Dermis blood vessel endothelial cell (primary cell): Measurements from ENCODE around the gene PACC1. TPM values are rescaled to one million over a fixed set of nuclear protein-coding genes. Genes with fewer than 3 reads are reported as not detected.
"Not testable (repeated sequence)": the region's sequence is repeated elsewhere in the genome, so short reads cannot be mapped to it uniquely, and the experiment has no call there.

ENCODE experiments used
- DNase-seq: peaks from one replicate; pipeline ENCODE4 v3.0.0; 2010
- total RNA-seq: library from RNA; depleted of rRNA; stranded (reverse); fragments of >200 nt; gene quantifications from 2 replicates; pipeline ENCODE4 v1.2.3, GENCODE V29; 2014

The PACC1 gene
- total RNA-seq, 1 donor from 2014 or later = 10.6 TPM

DNA sequence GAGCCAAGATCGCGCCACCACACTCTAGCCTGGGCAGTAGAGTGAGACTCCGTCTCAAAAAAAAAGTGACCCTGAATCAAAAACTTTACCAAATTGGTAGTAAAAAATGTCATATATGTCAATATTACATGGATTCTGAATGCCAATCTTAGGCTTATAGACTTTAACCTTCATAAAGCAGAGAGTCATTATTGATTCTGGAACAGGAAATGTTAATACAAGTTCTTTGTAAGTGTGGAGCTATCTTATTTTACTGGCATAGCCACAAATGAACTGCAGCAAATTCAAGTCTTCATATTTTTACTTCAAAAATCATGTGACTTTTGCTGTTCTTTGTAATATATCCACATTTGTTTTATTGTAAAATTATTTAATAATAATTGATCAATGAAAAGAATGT, 88.1 kb downstream of the PACC1 start:
- no peak for DNase-seq

- DNase-seq = no peak
Observed at GRCh38 chr1:212323066-212323465, 91.6 kb downstream of the PACC1 start.

DNA sequence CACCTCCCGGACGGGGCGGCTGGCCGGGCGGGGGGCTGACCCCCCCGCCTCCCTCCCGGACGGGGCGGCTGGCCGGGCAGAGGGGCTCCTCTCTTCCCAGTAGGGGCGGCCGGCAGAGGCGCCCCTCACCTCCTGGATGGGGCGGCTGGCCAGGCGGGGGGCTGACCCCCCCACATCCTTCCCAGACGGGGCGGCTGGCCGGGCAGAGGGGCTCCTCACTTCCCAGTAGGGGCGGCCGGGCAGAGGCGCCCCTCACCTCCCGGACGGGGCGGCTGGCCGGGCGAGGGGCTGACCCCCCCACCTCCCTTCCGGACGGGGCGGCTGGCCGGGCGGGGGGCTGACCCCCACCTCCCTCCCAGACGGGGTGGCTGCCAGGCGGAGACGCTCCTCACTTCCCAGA, 93.7 kb downstream of the PACC1 start:
- not testable (repeated sequence) for DNase-seq

- DNase-seq = no peak
Observed at GRCh38 chr1:212317916-212318315, 96.8 kb downstream of the PACC1 start.

GRCh38 chr1:212315907-212316306, 98.8 kb downstream of the PACC1 start:
- DNase-seq = peak; percentile 48

GRCh38 chr1:212315184-212315583, 99.5 kb downstream of the PACC1 start:
- DNase-seq = no peak

Other genes with a start within 250 kb of the PACC1 start
- 77.1 and 87.5 TPM in 2 replicates for gene PPP2R5A, start 129.5 kb downstream of the PACC1 start, total RNA-seq
- 11.6 and 15.7 TPM in 2 replicates for gene NENF, start 18.0 kb upstream of the PACC1 start, total RNA-seq
- gene ATF3, start 193.9 kb upstream of the PACC1 start, total RNA-seq = 1.4 and 6.0 TPM in 2 replicates